Stimulated activated CD8-positive, alpha-beta memory T cell treated with anti-CD3 and anti-CD28 coated beads, Interleukin-15, amount 100 ng/mL, for 24 hours (primary cell): ENCODE data around the gene ADGRG7.
"Not testable (repeated sequence)": the region's sequence is repeated elsewhere in the genome, so short reads cannot be mapped to it uniquely, and the experiment has no call there.

ENCODE experiments used
- DNase-seq: peaks from one replicate; pipeline ENCODE4 v3.0.0-alpha.2; 2020; ENCODE audit warnings: low read depth

Gene ADGRG7

GRCh38 chr3:100609305-100609704 lies at the start of gene ADGRG7:
Gene ADGRG7 (plus strand): TSS chr3:100609601. CDS start chr3:100609857, 256 bp downstream.
- DNase-seq = no peak

- DNase-seq = no peak
These were observed 49.0 kb upstream of the ADGRG7 start for GRCh38 chr3:100560426-100560825.

- DNase-seq = no peak
These were observed 47.8 kb upstream of the ADGRG7 start for GRCh38 chr3:100561459-100562158.

GRCh38 chr3:100562224-100562857 lies 47.1 kb upstream of the ADGRG7 start:
- no peak for DNase-seq

GRCh38 chr3:100563228-100563627 lies 46.2 kb upstream of the ADGRG7 start:
- no peak for DNase-seq

GRCh38 chr3:100563652-100564211 lies 45.7 kb upstream of the ADGRG7 start:
- DNase-seq = no peak

- no peak for DNase-seq
These were observed 38.6 kb upstream of the ADGRG7 start for GRCh38 chr3:100570811-100571210.

GRCh38 chr3:100574536-100574935 lies 34.9 kb upstream of the ADGRG7 start:
- DNase-seq = no peak

GRCh38 chr3:100575704-100576103 lies 33.7 kb upstream of the ADGRG7 start:
- DNase-seq = no peak

- DNase-seq = no peak
These were observed 31.9 kb upstream of the ADGRG7 start for GRCh38 chr3:100577382-100578008.

- DNase-seq = no peak
These were observed 30.8 kb upstream of the ADGRG7 start for GRCh38 chr3:100578646-100579045.

- no peak for DNase-seq
These were observed 29.3 kb upstream of the ADGRG7 start for GRCh38 chr3:100580147-100580546.

- no peak for DNase-seq
These were observed 27.8 kb upstream of the ADGRG7 start for GRCh38 chr3:100581650-100582049.

- not testable (repeated sequence) for DNase-seq
These were observed 27.2 kb upstream of the ADGRG7 start for GRCh38 chr3:100582157-100582556.

- no peak for DNase-seq
These were observed 25.2 kb upstream of the ADGRG7 start for GRCh38 chr3:100584101-100584660.

- no peak for DNase-seq
These were observed 22.6 kb upstream of the ADGRG7 start for GRCh38 chr3:100586832-100587231.

GRCh38 chr3:100588251-100588650 lies 21.1 kb upstream of the ADGRG7 start:
- no peak for DNase-seq

- no peak for DNase-seq
These were observed 19.1 kb upstream of the ADGRG7 start for GRCh38 chr3:100590114-100590839.

GRCh38 chr3:100590840-100591147 lies 18.6 kb upstream of the ADGRG7 start:
- DNase-seq = no peak

GRCh38 chr3:100591411-100591810 lies 18.0 kb upstream of the ADGRG7 start:
- no peak for DNase-seq

GRCh38 chr3:100600181-100601042 lies 9.0 kb upstream of the ADGRG7 start:
- no peak for DNase-seq
